DLD1 (cell line): ENCODE measurements around the gene ID4.

ENCODE experiments used
- in situ Hi-C: cut with HindIII; loops from 2 replicates; pipeline ENCODE4 v1.10.0; 2017; ENCODE audit warnings: low sequenced_read_pairs

Gene ID4

GRCh38 chr6:19836799-19837510 lies at the start of gene ID4:
TSS of gene ID4 (plus strand) at chr6:19837370. CDS start at chr6:19837755, 385 bp downstream.
- in situ Hi-C loops, result no loop called here

DNA sequence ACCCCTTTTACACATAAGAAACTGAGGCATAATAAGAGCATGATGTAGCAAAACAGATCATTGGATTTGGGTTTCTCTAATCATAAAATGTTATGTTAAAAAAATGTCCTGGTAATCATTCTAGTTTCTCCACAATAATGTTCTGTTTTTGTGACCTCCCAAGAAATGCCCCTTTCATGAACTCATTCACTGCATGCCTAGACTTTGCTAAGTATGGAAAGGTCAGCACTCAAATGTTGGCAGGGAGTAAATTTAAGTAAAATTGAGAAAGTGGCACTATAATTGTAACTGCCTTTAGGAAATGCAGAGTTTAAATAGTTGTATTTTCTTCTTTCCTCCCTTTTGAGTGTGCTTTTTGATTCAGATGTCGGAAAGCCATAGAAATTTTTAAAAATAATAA lies 48.5 kb upstream of the ID4 start:
- in situ Hi-C loops, result no loop called here

- in situ Hi-C loops, result no loop called here
Measured at GRCh38 chr6:19789100-19789803, 47.9 kb upstream of the ID4 start.

DNA sequence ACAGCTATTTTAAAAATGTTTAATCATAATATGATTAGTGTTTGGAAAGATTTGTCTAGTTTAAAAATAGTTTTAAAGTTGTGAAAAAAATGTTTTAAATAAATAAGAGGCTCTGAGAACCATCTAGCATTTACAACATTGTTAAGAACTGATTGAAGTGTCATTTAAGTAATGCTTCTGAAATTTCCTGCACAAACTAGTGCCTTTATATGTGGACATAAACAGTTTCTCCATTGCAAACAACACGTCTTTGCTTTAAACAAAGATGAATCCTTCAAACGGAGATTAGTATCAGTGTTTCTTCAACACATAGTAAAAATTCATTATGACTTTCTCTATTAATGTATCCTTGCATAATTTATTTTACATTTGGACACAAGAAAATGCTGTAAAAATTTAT lies 45.9 kb upstream of the ID4 start:
- in situ Hi-C loops, result no loop called here

- in situ Hi-C loops, result no loop called here
Measured at GRCh38 chr6:19795211-19795610, 42.0 kb upstream of the ID4 start.

DNA sequence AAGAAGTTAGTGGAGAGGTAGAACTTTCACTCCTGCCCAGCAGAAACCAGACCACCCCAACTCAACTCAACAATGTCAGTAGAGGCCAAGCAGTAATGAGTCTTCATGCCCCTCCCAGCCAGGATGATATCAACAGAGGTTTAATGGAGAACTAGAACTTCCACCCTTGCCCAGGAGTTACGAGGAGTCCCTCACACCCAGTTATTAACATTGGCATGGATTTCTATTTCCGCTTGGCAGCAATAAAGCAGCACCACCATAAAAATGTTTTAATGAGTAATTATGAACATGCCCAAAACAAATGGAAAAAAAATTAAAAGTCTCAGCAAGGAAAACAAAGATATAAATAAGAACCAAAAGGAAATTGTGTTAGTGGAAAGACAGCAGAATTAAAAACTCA lies 40.7 kb upstream of the ID4 start:
- in situ Hi-C loops, result no loop called here

GRCh38 chr6:19798362-19798761 lies 38.8 kb upstream of the ID4 start:
- in situ Hi-C loops, result no loop called here

GRCh38 chr6:19802656-19803055 lies 34.5 kb upstream of the ID4 start:
- in situ Hi-C loops, result no loop called here

GRCh38 chr6:19803331-19804204 lies 33.6 kb upstream of the ID4 start:
- in situ Hi-C loops, result no loop called here

DNA sequence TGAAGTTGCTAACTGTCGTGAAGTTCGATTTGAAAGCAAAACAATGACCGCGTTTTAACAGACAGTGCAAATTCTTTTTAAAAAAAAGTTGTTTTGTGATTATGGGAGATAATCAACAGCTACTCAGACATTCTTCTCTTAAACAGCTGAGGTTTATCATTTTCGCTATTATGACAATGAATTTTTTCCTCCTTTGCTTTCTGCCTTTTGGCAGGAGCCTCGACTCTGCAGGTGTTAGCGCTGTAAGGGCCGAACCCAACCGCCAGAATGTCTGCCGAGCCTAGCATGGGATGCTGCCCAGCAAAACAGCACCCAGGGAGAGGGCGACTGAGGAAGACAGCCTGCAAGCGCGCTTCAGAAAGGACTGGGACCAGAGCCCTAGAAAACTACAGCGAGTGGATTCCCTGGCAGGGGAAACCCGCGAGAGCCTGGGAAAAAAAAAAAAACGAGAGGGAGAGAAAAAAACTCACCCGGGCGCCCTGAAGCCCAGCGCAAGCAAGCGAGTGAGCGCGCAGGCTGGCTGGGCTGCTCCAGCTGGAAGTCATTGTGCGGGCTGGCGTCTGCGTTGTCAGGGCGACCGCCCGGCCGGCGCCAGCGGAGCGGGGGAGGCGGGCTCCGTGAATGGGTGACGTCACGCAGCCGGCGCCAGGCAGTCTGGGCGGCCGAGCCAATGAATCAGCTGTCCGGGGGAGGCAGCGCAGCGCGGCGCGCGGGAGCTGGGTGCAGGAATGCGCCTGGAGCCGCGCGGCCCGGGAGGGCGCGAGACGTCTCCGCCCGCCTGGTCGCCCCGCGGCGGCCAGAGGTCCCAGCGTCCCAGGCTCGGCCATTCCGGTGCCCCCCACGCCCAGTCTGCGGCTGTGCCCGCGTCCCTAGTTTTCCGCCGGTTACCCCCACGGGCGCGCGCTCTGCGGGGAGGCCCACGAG lies 32.7 kb upstream of the ID4 start:
- in situ Hi-C loops, result no loop called here

GRCh38 chr6:19805129-19805481 lies 32.1 kb upstream of the ID4 start:
- in situ Hi-C loops, result no loop called here

DNA sequence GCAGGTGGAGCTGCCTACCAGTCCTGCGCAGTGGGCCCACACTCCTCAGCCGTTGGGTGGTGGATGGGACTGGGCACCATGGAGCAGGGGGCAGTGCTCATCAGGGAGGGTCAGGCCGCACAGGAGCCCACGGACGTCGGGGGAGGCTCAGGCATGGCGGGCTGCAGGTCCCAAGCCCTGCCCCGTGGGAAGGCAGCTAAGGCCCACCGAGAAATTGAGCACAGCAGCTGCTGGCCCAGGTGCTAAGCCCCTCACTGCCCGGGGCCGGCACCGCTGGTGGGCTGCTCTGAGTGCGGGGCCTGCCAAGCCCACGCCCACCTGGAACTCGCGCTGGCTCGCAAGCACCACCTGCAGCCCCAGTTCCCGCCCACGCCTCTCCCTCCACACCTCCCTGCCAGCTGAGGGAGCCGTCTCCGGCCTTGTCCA lies 30.2 kb upstream of the ID4 start:
- in situ Hi-C loops, result no loop called here

GRCh38 chr6:19811397-19812079 lies 25.6 kb upstream of the ID4 start:
- in situ Hi-C loops, result no loop called here

- in situ Hi-C loops, result no loop called here
Measured at GRCh38 chr6:19812512-19813119, 24.6 kb upstream of the ID4 start.

GRCh38 chr6:19818805-19819204 lies 18.4 kb upstream of the ID4 start:
- in situ Hi-C loops, result no loop called here

GRCh38 chr6:19824058-19824807 lies 12.9 kb upstream of the ID4 start:
- in situ Hi-C loops, result no loop called here

DNA sequence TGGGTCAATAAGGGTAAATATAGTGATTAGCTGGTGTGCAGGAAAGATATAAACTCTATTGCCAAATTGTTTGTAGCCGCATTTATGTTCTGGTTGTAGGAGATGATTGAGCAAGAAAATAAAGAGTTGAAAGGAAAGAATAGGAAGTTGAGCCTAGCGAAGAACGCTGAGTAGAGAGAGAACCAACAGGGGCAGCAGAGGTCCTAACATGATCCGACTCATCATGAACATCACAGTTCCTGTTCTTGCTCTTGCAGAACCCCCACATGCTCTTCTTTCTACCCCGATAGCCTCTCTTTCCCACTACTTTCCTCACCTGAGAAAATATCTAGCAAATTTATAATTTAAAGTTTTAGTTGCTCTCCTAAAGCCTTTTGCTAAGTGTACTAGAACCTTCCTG lies 9.9 kb upstream of the ID4 start:
- in situ Hi-C loops, result no loop called here

DNA sequence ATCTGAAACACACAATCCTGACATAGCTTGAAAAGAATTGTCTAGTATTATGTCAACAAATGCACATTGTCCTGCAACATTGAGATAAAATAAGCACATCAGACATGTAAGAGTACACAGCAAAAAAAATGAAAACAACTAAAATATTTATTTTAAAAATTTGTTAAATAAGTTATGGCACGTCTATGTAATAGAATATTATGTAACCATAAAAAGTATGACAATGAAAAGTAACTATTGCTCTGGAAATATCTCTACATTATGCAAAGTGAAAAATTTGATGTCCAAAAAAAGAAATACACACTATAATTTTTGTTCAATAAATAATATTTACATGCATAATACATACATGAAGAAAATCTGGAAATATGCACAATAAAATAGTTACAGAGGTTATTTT lies 9.3 kb upstream of the ID4 start:
- in situ Hi-C loops, result no loop called here

- in situ Hi-C loops, result no loop called here
Measured at GRCh38 chr6:19830171-19830570, 7.0 kb upstream of the ID4 start.
